ENCODE results near the gene ZBTB16. TPM values are rescaled to one million over a fixed set of nuclear protein-coding genes. Genes with fewer than 3 reads are reported as not detected.
A peak's percentile ranks its signal among the peaks of the same experiment; 100 is the strongest.

Gene ZBTB16
- total and polyA plus RNA-seq, 12 donors, result 18.3 to 108 (median 54.6) TPM

GRCh38 chr11:114082767-114083181, 23.3 kb downstream of the ZBTB16 start:
- Histone ChIP-seq H3K36me3 (peaks cover 0 to 28% (median 0%) of the 10 kb centered on the region in 9 donors), H3K27me3 (no peaks in the 10 kb centered on the region), H3K9me3 (no peaks in the 10 kb centered on the region), H3K4me3 (peak overlapping the region in 1 of 10 donors; percentile 17), H3K27ac (peak overlapping the region in 9 of 10 donors; percentile 5 to 96 (median 81)), H3K4me1 (peaks cover 62 to 100% (median 99%) of the 10 kb centered on the region in 9 donors)
- intact Hi-C loops (cut with DNase I), result loop anchor here in 1 of 10 donors (5.0 kb wide), 2 partner anchors 40 to 85 kb away; no protein-coding TSS in a partner anchor
- DNase-seq (peak; percentile 44 to 51), ATAC-seq (peak in 6 of 8 donors; percentile 31 to 74 (median 46))
- no peak for TF ChIP-seq CTCF (IDR thresholded peaks at IDR 0.05)
- WGBS, 2 donors, result 46 to 59% methylated on average over 22 of the region's 22 CpGs

- Histone ChIP-seq H3K9me3 (no peaks in the 10 kb centered on the region), H3K27me3 (no peaks in the 10 kb centered on the region), H3K36me3 (peaks cover 0 to 29% (median 0%) of the 10 kb centered on the region in 9 donors), H3K27ac (peak overlapping the region in 9 of 10 donors; percentile 5 to 96 (median 81)), H3K4me3 (peak overlapping the region in 1 of 10 donors; percentile 17), H3K4me1 (peaks cover 60 to 100% (median 99%) of the 10 kb centered on the region in 9 donors)
- intact Hi-C loops (cut with DNase I), result loop anchor here in 1 of 10 donors (5.0 kb wide), 2 partner anchors 39 to 84 kb away; no protein-coding TSS in a partner anchor
- WGBS, 2 donors, result 79 to 83% methylated on average over 11 of the region's 11 CpGs
- no peak for DNase-seq
- TF ChIP-seq CTCF (IDR thresholded peaks at IDR 0.05), result no peak
- ATAC-seq, result no peak
These were observed 24.1 kb downstream of the ZBTB16 start for GRCh38 chr11:114083391-114084252.

GRCh38 chr11:114084414-114084813, 24.9 kb downstream of the ZBTB16 start:
- H3K4me1 ChIP-seq, result peaks cover 60 to 100% (median 99%) of the 10 kb centered on the region in 9 donors
- no peak for TF ChIP-seq CTCF (IDR thresholded peaks at IDR 0.05)
- H3K27me3 ChIP-seq, result no peaks in the 10 kb centered on the region
- peak overlapping the region in 9 of 10 donors; percentile 6 to 96 (median 61) for H3K27ac ChIP-seq
- WGBS, 2 donors, result 52 to 61% methylated on average over 4 of the region's 4 CpGs
- ATAC-seq (no peak), DNase-seq (no peak)
- H3K4me3 ChIP-seq, result no peak overlapping the region
- no peaks in the 10 kb centered on the region for H3K9me3 ChIP-seq
- H3K36me3 ChIP-seq, result peaks cover 0 to 29% (median 0%) of the 10 kb centered on the region in 9 donors
- intact Hi-C loops (cut with DNase I), result loop anchor here in 1 of 10 donors (5.0 kb wide), 2 partner anchors 38 to 83 kb away; no protein-coding TSS in a partner anchor

GRCh38 chr11:114085965-114086793, 26.7 kb downstream of the ZBTB16 start:
- no peaks in the 10 kb centered on the region for H3K27me3 ChIP-seq
- H3K36me3 ChIP-seq, result peaks cover 0 to 29% (median 0%) of the 10 kb centered on the region in 9 donors
- H3K27ac ChIP-seq, result peak overlapping the region; percentile 18 to 96 (median 46)
- no peak for TF ChIP-seq CTCF (IDR thresholded peaks at IDR 0.05)
- ATAC-seq (peak in 5 of 8 donors; percentile 4 to 39 (median 24)), DNase-seq (no peak)
- WGBS, 2 donors, result 45 to 50% methylated on average over 7 of the region's 7 CpGs
- H3K4me1 ChIP-seq, result peaks cover 61 to 100% (median 99%) of the 10 kb centered on the region in 9 donors
- no peak overlapping the region for H3K4me3 ChIP-seq
- intact Hi-C loops (cut with DNase I), result no loop called here
- H3K9me3 ChIP-seq, result no peaks in the 10 kb centered on the region

Data from heart right ventricle (tissue), 16 donors.